DND-41 (cell line): ENCODE results near the gene GOLPH3L.

Experiments used
- EZH2 ChIP-seq: IDR thresholded peaks from 3 replicates; pipeline ENCODE4 v1.6.1; 2012; ENCODE audit warnings: borderline replicate concordance, low read depth, mild to moderate bottlenecking, moderate library complexity, low read length, inconsistent platforms; ENCODE audit not compliant: severe bottlenecking
- TF ChIP-seq, protein P1 (sequence below): IDR thresholded peaks from 2 replicates; pipeline ENCODE4 v1.5.1; 2012; ENCODE audit warnings: borderline replicate concordance, low read length, moderate library complexity, mild to moderate bottlenecking; ENCODE audit not compliant: poor library complexity, severe bottlenecking; ENCODE audit errors: extremely low read depth

DNA sequence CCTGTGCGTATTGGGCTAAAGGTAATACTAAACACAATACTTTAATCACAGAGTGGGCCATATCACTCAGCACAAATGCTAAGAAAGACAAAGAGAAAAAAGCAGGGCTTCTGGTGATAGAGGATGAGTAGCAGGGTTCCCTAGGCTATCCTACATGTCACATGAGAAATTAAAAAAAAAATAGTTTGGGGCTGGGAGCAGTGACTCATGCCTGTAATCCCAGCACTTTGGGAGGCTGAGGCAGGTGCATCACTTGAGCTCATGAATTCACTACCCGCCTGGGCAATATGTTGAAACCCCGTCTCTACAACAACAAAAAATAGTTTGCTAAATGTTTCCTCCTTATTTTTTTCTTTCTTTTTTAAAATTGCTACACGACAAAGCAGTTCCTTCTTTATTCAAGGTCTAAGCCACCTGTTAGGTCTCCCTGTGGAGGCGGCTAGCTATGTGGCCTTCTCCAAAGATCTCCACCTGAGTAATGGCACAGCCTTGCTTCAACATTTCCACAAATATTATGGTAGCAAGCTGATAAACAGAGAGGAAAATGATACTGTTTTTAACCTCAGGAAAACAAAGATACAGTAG is 69.0 kb downstream of the GOLPH3L start:
- TF ChIP-seq, protein P1, sequence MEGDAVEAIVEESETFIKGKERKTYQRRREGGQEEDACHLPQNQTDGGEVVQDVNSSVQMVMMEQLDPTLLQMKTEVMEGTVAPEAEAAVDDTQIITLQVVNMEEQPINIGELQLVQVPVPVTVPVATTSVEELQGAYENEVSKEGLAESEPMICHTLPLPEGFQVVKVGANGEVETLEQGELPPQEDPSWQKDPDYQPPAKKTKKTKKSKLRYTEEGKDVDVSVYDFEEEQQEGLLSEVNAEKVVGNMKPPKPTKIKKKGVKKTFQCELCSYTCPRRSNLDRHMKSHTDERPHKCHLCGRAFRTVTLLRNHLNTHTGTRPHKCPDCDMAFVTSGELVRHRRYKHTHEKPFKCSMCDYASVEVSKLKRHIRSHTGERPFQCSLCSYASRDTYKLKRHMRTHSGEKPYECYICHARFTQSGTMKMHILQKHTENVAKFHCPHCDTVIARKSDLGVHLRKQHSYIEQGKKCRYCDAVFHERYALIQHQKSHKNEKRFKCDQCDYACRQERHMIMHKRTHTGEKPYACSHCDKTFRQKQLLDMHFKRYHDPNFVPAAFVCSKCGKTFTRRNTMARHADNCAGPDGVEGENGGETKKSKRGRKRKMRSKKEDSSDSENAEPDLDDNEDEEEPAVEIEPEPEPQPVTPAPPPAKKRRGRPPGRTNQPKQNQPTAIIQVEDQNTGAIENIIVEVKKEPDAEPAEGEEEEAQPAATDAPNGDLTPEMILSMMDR, result no peak
- TF ChIP-seq EZH2, result no peak
